SJSA1 (cell line): ENCODE measurements around the gene VAT1L. TPM values are rescaled to one million over a fixed set of nuclear protein-coding genes. Genes with fewer than 3 reads are reported as not detected.
"Not testable (repeated sequence)": the region's sequence is repeated elsewhere in the genome, so short reads cannot be mapped to it uniquely, and the experiment has no call there.

Experiments
- DNase-seq, 2 experiments: peaks; one replicate each; pipeline ENCODE4 v3.0.0-alpha.2; 2015 to 2020; ENCODE audit warnings: low spot score in 2 of 2, low read depth in 1 of 2
- H3K27ac ChIP-seq: fragments of 250-450 bp; sonication (Bioruptor Pico); 2 replicates; pipeline ENCODE4 v1.5.1; 2020; ENCODE audit warnings: mild to moderate bottlenecking, moderate library complexity
- H3K27me3 ChIP-seq: fragments of 250-450 bp; sonication (Bioruptor Pico); replicated peaks from 2 replicates; pipeline ENCODE4 v1.5.1; 2020; ENCODE audit warnings: mild to moderate bottlenecking, moderate library complexity
- H3K36me3 ChIP-seq: fragments of 250-450 bp; sonication (Bioruptor Pico); 2 replicates; pipeline ENCODE4 v1.5.1; 2020; ENCODE audit warnings: mild to moderate bottlenecking
- H3K4me1 ChIP-seq: fragments of 250-450 bp; sonication (Bioruptor Pico); replicated peaks from 2 replicates; pipeline ENCODE4 v1.6.1; 2021; ENCODE audit warnings: mild to moderate bottlenecking
- H3K4me3 ChIP-seq: fragments of 250-450 bp; sonication (Bioruptor Pico); 2 replicates; pipeline ENCODE4 v1.5.1; 2020; ENCODE audit warnings: mild to moderate bottlenecking
- H3K9me3 ChIP-seq: fragments of 250-450 bp; sonication (Bioruptor Pico); replicated peaks from 2 replicates; pipeline ENCODE4 v1.5.1; 2020; ENCODE audit warnings: mild to moderate bottlenecking
- total RNA-seq: library from RNA; depleted of rRNA; stranded (reverse); fragments of >200 nt; shearing (Covaris generic); gene quantifications from 2 replicates; pipeline ENCODE4 v1.2.3, GENCODE V29; 2014

Gene VAT1L
- total RNA-seq, 1 experiment from 2014 or later = 0.24 TPM

GRCh38 chr16:77977339-77977738, 189.0 kb downstream of the VAT1L start:
- Histone ChIP-seq H3K27ac (no peak overlapping the region), H3K9me3 (no peaks in the 10 kb centered on the region), H3K4me3 (no peak overlapping the region), H3K27me3 (no peaks in the 10 kb centered on the region), H3K4me1 (no peaks in the 10 kb centered on the region), H3K36me3 (no peaks in the 10 kb centered on the region)
- DNase-seq = no peak

- no peaks in the 10 kb centered on the region for H3K9me3 ChIP-seq
- H3K4me3 ChIP-seq = no peak overlapping the region
- no peaks in the 10 kb centered on the region for H3K27me3 ChIP-seq
- no peaks in the 10 kb centered on the region for H3K36me3 ChIP-seq
- H3K27ac ChIP-seq = no peak overlapping the region
- no peak for DNase-seq
- H3K4me1 ChIP-seq = no peaks in the 10 kb centered on the region
These were observed 196.7 kb downstream of the VAT1L start for GRCh38 chr16:77985111-77985510.

GRCh38 chr16:77986011-77986740, 197.8 kb downstream of the VAT1L start:
- Histone ChIP-seq H3K36me3 (no peaks in the 10 kb centered on the region), H3K27me3 (no peaks in the 10 kb centered on the region), H3K9me3 (no peaks in the 10 kb centered on the region), H3K27ac (no peak overlapping the region), H3K4me1 (no peaks in the 10 kb centered on the region), H3K4me3 (no peak overlapping the region)
- no peak for DNase-seq

GRCh38 chr16:77987810-77988209, 199.4 kb downstream of the VAT1L start:
- Histone ChIP-seq H3K4me1 (no peaks in the 10 kb centered on the region), H3K36me3 (no peaks in the 10 kb centered on the region), H3K27ac (no peak overlapping the region), H3K9me3 (no peaks in the 10 kb centered on the region), H3K27me3 (no peaks in the 10 kb centered on the region), H3K4me3 (no peak overlapping the region)
- DNase-seq = no peak

GRCh38 chr16:77989846-77990245, 201.5 kb downstream of the VAT1L start:
- H3K4me1 ChIP-seq = no peaks in the 10 kb centered on the region
- no peak overlapping the region for H3K27ac ChIP-seq
- H3K4me3 ChIP-seq = no peak overlapping the region
- no peaks in the 10 kb centered on the region for H3K9me3 ChIP-seq
- H3K27me3 ChIP-seq = no peaks in the 10 kb centered on the region
- no peak for DNase-seq
- no peaks in the 10 kb centered on the region for H3K36me3 ChIP-seq

GRCh38 chr16:77991701-77992100, 203.3 kb downstream of the VAT1L start:
- no peak overlapping the region for H3K4me3 ChIP-seq
- H3K27ac ChIP-seq = no peak overlapping the region
- DNase-seq = no peak
- H3K9me3 ChIP-seq = 0 out of 2 replicates have a peak, but pooled peaks cover 5% of the 10 kb centered on the region
- H3K36me3 ChIP-seq = no peaks in the 10 kb centered on the region
- no peaks in the 10 kb centered on the region for H3K4me1 ChIP-seq
- no peaks in the 10 kb centered on the region for H3K27me3 ChIP-seq

GRCh38 chr16:77992381-77992780, 204.0 kb downstream of the VAT1L start:
- DNase-seq, H3K9me3 ChIP-seq, H3K36me3 ChIP-seq, H3K27ac ChIP-seq, H3K27me3 ChIP-seq, H3K4me3 ChIP-seq, H3K4me1 ChIP-seq: not testable (repeated sequence)

GRCh38 chr16:77993111-77993985, 205.0 kb downstream of the VAT1L start:
- H3K4me1 ChIP-seq = no peaks in the 10 kb centered on the region
- 0 out of 2 replicates have a peak, but pooled peaks cover 7% of the 10 kb centered on the region for H3K9me3 ChIP-seq
- no peaks in the 10 kb centered on the region for H3K36me3 ChIP-seq
- no peaks in the 10 kb centered on the region for H3K27me3 ChIP-seq
- H3K27ac ChIP-seq = no peak overlapping the region
- H3K4me3 ChIP-seq = no peak overlapping the region
- DNase-seq = no peak

- 0 out of 2 replicates have a peak, but pooled peaks cover 7% of the 10 kb centered on the region for H3K9me3 ChIP-seq
- H3K27ac ChIP-seq = no peak overlapping the region
- no peak overlapping the region for H3K4me3 ChIP-seq
- no peaks in the 10 kb centered on the region for H3K36me3 ChIP-seq
- no peak for DNase-seq
- H3K4me1 ChIP-seq = no peaks in the 10 kb centered on the region
- no peaks in the 10 kb centered on the region for H3K27me3 ChIP-seq
These were observed 207.6 kb downstream of the VAT1L start for GRCh38 chr16:77995843-77996455.

- Histone ChIP-seq H3K4me1 (no peaks in the 10 kb centered on the region), H3K27me3 (no peaks in the 10 kb centered on the region), H3K27ac (no peak overlapping the region), H3K36me3 (no peaks in the 10 kb centered on the region), H3K9me3 (0 out of 2 replicates have a peak, but pooled peaks cover 7% of the 10 kb centered on the region), H3K4me3 (no peak overlapping the region)
- no peak for DNase-seq
These were observed 210.1 kb downstream of the VAT1L start for GRCh38 chr16:77998350-77999023.

GRCh38 chr16:78001451-78002025, 213.2 kb downstream of the VAT1L start:
- no peak for DNase-seq

GRCh38 chr16:78002915-78003538, 214.7 kb downstream of the VAT1L start:
- H3K4me3 ChIP-seq = no peak overlapping the region
- peak; percentile 49 to 85 for DNase-seq

More at GRCh38 chr16:78001451-78002025, 213.2 kb downstream of the VAT1L start:
- 0 out of 2 replicates have a peak, but pooled peaks cover 3% of the 10 kb centered on the region for H3K9me3 ChIP-seq
- no peaks in the 10 kb centered on the region for H3K36me3 ChIP-seq
- H3K4me1 ChIP-seq = no peaks in the 10 kb centered on the region
- no peak overlapping the region for H3K27ac ChIP-seq
- no peaks in the 10 kb centered on the region for H3K27me3 ChIP-seq
- H3K4me3 ChIP-seq = no peak overlapping the region

GRCh38 chr16:78004517-78004916, 216.2 kb downstream of the VAT1L start:
- no peaks in the 10 kb centered on the region for H3K9me3 ChIP-seq
- no peak overlapping the region for H3K27ac ChIP-seq
- no peaks in the 10 kb centered on the region for H3K4me1 ChIP-seq
- H3K27me3 ChIP-seq = no peaks in the 10 kb centered on the region
- H3K36me3 ChIP-seq = no peaks in the 10 kb centered on the region
- no peak for DNase-seq
- H3K4me3 ChIP-seq = no peak overlapping the region

More at GRCh38 chr16:78002915-78003538, 214.7 kb downstream of the VAT1L start:
- Histone ChIP-seq H3K9me3 (no peaks in the 10 kb centered on the region), H3K27ac (no peak overlapping the region), H3K4me1 (no peaks in the 10 kb centered on the region), H3K27me3 (no peaks in the 10 kb centered on the region), H3K36me3 (no peaks in the 10 kb centered on the region)
